ENCODE results near the gene SAP25.

- no peak for TF ChIP-seq POLR2A (IDR thresholded peaks at IDR 0.05)
- TF ChIP-seq, protein P1, sequence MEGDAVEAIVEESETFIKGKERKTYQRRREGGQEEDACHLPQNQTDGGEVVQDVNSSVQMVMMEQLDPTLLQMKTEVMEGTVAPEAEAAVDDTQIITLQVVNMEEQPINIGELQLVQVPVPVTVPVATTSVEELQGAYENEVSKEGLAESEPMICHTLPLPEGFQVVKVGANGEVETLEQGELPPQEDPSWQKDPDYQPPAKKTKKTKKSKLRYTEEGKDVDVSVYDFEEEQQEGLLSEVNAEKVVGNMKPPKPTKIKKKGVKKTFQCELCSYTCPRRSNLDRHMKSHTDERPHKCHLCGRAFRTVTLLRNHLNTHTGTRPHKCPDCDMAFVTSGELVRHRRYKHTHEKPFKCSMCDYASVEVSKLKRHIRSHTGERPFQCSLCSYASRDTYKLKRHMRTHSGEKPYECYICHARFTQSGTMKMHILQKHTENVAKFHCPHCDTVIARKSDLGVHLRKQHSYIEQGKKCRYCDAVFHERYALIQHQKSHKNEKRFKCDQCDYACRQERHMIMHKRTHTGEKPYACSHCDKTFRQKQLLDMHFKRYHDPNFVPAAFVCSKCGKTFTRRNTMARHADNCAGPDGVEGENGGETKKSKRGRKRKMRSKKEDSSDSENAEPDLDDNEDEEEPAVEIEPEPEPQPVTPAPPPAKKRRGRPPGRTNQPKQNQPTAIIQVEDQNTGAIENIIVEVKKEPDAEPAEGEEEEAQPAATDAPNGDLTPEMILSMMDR (IDR thresholded peaks at IDR 0.05) = no peak
- TF ChIP-seq EP300 (IDR thresholded peaks at IDR 0.05) = no peak
These were observed 12.1 kb downstream of the SAP25 start for GRCh38 chr7:100561491-100562194.

Data from sigmoid colon (tissue), 4 donors.